GM12878 (cell line): Measurements from ENCODE around the gene MCC. TPM values are rescaled to one million over a fixed set of nuclear protein-coding genes. Genes with fewer than 3 reads are reported as not detected.

Source experiments
- CBFB ChIP-seq: IDR thresholded peaks from 2 replicates; pipeline ENCODE4 v1.6.1; 2016; ENCODE audit warnings: antibody characterized with exemption, low read depth
- E4F1 ChIP-seq: fragments of 450-650 bp; IDR thresholded peaks from 2 replicates; pipeline ENCODE4 v1.6.1; 2018; ENCODE audit warnings: borderline replicate concordance, mild to moderate bottlenecking; ENCODE audit not compliant: partially characterized antibody
- EP300 ChIP-seq, 2 experiments: fragments of 150-350 bp in 1 of 2; IDR thresholded peaks; 2 replicates each; pipeline ENCODE4 v1.6.1; 2011 to 2012; ENCODE audit warnings: low read depth in 2 of 2, low read length in 2 of 2, borderline replicate concordance in 1 of 2, improper control_type of control experiment in 1 of 2, inconsistent platforms in 1 of 2; ENCODE audit not compliant: control insufficient read depth in 1 of 2
- IKZF2 ChIP-seq, 2 experiments: fragments of 450-650 bp; IDR thresholded peaks; 2 replicates each; pipeline ENCODE4 v1.6.1; 2017; ENCODE audit warnings: mild to moderate bottlenecking in 2 of 2, moderate library complexity in 2 of 2
- PAX5 ChIP-seq: IDR thresholded peaks from 2 replicates; pipeline ENCODE4 v1.6.1; 2011; ENCODE audit warnings: low read depth, low read length, borderline replicate concordance
- SIN3A ChIP-seq: IDR thresholded peaks from 2 replicates; pipeline ENCODE4 v1.6.1; 2012; ENCODE audit warnings: low read depth, low read length, improper control_type of control experiment
- SMAD5 ChIP-seq: IDR thresholded peaks from 2 replicates; pipeline ENCODE4 v1.6.1; 2016; ENCODE audit warnings: antibody characterized with exemption, low read depth
- TCF3 ChIP-seq: IDR thresholded peaks from 2 replicates; pipeline ENCODE4 v1.6.1; 2012; ENCODE audit warnings: low read depth, mild to moderate bottlenecking, low read length, borderline replicate concordance; ENCODE audit not compliant: insufficient read depth
- ZNF24 ChIP-seq: fragments of 450-650 bp; IDR thresholded peaks from 2 replicates; pipeline ENCODE4 v1.6.1; 2017; ENCODE audit warnings: antibody characterized with exemption, mild to moderate bottlenecking
- polyA plus RNA-seq, 11 experiments: library from polyadenylated mRNA; depleted of rRNA in 4 of 11; unstranded in 6 of 11; stranded (reverse) in 5 of 11; fragments of >200 nt; fragmentation: Nextera tagmentation in 4 of 11; fragmentation: Illumina TruSeq in 1 of 11; extraction: Ambion mirVana in 4 of 11; extraction: Trizol in 1 of 11; gene quantifications; 1 replicate in 1 of 11; 2 replicates in 10 of 11; pipeline versions ENCODE4 v1.2.1 to v1.2.3, GENCODE V29; 2011 to 2016; ENCODE audit warnings: inconsistent platforms in 2 of 11, missing spikeins in 2 of 11, low read depth in 1 of 11
- total RNA-seq, 4 experiments: library from RNA; depleted of rRNA in 3 of 4; stranded (reverse); fragments of >200 nt in 3 of 4; fragmentation: Illumina TruSeq in 1 of 4; extraction: Trizol in 1 of 4; gene quantifications; 2 replicates each; pipeline versions ENCODE4 v1.2.1 to v1.2.3, GENCODE V29; 2013 to 2021
- TF ChIP-seq, protein P1 (sequence below): IDR thresholded peaks from 2 replicates; pipeline ENCODE4 v1.6.1; 2011; ENCODE audit warnings: mild to moderate bottlenecking, low read depth, low read length, moderate library complexity; ENCODE audit not compliant: insufficient replicate concordance
- TF ChIP-seq, protein P2 (sequence below): IDR thresholded peaks from 2 replicates; pipeline ENCODE4 v1.6.1; 2012; ENCODE audit warnings: mild to moderate bottlenecking, low read depth, low read length
- TF ChIP-seq, protein P3 (sequence below): fragments of 450-650 bp; IDR thresholded peaks from 2 replicates; pipeline ENCODE4 v1.6.1; 2017; ENCODE audit warnings: low read depth, mild to moderate bottlenecking, moderate library complexity

Gene MCC
- total and polyA plus RNA-seq, 10 of the 15 experiments (the other 5 are each of a cell fraction or from before 2014, with no cell fraction given), result 0.03 to 0.86 (median 0.16) TPM

DNA sequence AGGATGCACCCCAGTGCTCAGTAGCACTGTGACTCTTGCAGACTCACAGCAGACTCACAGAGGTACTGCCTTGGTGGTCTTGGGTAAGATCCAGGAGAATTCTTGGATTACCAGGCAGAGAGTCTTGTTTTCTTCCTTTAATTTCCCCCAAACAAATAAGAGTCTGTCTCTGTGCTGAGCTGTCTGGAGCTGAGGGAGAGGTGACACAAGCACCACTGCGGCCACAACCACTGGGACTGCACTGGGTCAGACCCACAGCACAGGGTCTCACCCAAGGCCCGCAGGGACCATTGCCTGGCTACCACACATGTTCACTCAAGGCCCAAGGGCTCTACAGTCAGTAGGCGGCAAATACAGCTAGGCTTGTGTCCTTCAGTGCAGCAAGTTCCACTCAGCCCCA lies 13.8 kb upstream of the MCC start (continued):
- TF ChIP-seq, protein P1, sequence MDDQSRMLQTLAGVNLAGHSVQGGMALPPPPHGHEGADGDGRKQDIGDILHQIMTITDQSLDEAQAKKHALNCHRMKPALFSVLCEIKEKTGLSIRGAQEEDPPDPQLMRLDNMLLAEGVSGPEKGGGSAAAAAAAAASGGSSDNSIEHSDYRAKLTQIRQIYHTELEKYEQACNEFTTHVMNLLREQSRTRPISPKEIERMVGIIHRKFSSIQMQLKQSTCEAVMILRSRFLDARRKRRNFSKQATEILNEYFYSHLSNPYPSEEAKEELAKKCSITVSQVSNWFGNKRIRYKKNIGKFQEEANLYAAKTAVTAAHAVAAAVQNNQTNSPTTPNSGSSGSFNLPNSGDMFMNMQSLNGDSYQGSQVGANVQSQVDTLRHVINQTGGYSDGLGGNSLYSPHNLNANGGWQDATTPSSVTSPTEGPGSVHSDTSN, result no peak
- TF ChIP-seq SMAD5, result no peak
- TF ChIP-seq SIN3A, result no peak
- TF ChIP-seq TCF3, result no peak
- TF ChIP-seq ZNF24, result no peak
- no peak for TF ChIP-seq CBFB
- no peak for TF ChIP-seq IKZF2 (IDR thresholded peaks at IDR 0.05)
- TF ChIP-seq PAX5, result no peak
- TF ChIP-seq, protein P2, sequence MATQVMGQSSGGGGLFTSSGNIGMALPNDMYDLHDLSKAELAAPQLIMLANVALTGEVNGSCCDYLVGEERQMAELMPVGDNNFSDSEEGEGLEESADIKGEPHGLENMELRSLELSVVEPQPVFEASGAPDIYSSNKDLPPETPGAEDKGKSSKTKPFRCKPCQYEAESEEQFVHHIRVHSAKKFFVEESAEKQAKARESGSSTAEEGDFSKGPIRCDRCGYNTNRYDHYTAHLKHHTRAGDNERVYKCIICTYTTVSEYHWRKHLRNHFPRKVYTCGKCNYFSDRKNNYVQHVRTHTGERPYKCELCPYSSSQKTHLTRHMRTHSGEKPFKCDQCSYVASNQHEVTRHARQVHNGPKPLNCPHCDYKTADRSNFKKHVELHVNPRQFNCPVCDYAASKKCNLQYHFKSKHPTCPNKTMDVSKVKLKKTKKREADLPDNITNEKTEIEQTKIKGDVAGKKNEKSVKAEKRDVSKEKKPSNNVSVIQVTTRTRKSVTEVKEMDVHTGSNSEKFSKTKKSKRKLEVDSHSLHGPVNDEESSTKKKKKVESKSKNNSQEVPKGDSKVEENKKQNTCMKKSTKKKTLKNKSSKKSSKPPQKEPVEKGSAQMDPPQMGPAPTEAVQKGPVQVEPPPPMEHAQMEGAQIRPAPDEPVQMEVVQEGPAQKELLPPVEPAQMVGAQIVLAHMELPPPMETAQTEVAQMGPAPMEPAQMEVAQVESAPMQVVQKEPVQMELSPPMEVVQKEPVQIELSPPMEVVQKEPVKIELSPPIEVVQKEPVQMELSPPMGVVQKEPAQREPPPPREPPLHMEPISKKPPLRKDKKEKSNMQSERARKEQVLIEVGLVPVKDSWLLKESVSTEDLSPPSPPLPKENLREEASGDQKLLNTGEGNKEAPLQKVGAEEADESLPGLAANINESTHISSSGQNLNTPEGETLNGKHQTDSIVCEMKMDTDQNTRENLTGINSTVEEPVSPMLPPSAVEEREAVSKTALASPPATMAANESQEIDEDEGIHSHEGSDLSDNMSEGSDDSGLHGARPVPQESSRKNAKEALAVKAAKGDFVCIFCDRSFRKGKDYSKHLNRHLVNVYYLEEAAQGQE, result no peak
- TF ChIP-seq E4F1, result no peak
- TF ChIP-seq, protein P3, sequence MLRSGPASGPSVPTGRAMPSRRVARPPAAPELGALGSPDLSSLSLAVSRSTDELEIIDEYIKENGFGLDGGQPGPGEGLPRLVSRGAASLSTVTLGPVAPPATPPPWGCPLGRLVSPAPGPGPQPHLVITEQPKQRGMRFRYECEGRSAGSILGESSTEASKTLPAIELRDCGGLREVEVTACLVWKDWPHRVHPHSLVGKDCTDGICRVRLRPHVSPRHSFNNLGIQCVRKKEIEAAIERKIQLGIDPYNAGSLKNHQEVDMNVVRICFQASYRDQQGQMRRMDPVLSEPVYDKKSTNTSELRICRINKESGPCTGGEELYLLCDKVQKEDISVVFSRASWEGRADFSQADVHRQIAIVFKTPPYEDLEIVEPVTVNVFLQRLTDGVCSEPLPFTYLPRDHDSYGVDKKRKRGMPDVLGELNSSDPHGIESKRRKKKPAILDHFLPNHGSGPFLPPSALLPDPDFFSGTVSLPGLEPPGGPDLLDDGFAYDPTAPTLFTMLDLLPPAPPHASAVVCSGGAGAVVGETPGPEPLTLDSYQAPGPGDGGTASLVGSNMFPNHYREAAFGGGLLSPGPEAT, result no peak
- TF ChIP-seq EP300 (IDR thresholded peaks at IDR 0.05; ENCODE audit: borderline replicate concordance in 1 of 2, control insufficient read depth in 1 of 2, low read depth in 2 of 2, low read length in 2 of 2), result no peak
